Heart left ventricle (tissue), 13 donors: Measurements from ENCODE around the gene PQBP1.

Experiments
- CTCF ChIP-seq, 12 donors: fragments of 200-600 bp; sonication (generic) in 4 of 12; IDR thresholded peaks; one replicate each; pipeline versions ENCODE4 v1.5.0 to v1.8.0; 2018 to 2022; ENCODE audit warnings: antibody characterized with exemption in 12 of 12, mild to moderate bottlenecking in 5 of 12
- POLR2A ChIP-seq, 2 donors: fragments of 450-650 bp; IDR thresholded peaks; one replicate each; pipeline ENCODE4 v1.6.1; 2017; ENCODE audit warnings: antibody characterized with exemption in 2 of 2, mild to moderate bottlenecking in 2 of 2, moderate library complexity in 2 of 2
- donor health status: ischemic (EF 13 %, LVEDD 7.1; RV severe dilation, severe dysfunction).
- donor health status: DM: no; HTN: yes; CAD: no.
- donor health status: DM: no; HTN: no; CAD: no.
- donor health status: ischemic (EF 25% LVEDD 6.9; RV normal size, moderate dysfunction).
- donor health status: ischemic (EF 25% LVEDD 5.7; RV mildly dilated, moderate dysfunction).
- donor health status: ischemic (EF 35%, LVEDD 5.7; RV mildly dilated, moderate dysfunction).
- donor health status: nonischemic (EF 11% LVEDD 7.7; RV severe dilation, severe dysfunction).
- donor health status: DM: yes; HTN: yes; CAD: no.
- donor health status: PGD.
- donor health status: ischemic (EF 29% LVEDD 5.4; RV normal size, mild dysfunction).
- donor health status: nonischemic (EF 23%, LVEDD 6.1; RV moderate dilation, normal function).

DNA sequence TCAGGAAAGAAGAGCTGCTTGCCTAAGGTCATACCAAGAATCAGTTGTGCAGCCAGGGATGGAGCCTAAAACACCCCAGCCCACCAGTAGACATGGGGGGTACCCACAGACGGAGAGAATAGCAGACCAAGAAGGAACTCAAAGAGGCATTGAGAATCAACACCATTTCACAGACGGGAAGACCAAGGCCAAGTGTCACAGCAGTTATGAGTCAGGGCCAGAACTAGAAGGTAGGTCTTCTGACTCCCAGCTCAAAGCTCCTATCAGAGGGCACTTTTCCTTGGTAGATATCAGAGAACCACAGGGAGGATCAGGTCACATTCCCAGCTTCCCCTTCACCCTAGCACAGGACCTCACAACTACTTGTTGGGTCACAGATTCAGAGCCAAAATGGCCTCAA lies 45.2 kb downstream of the PQBP1 start:
- TF ChIP-seq CTCF (IDR thresholded peaks at IDR 0.05) (no peak), POLR2A (IDR thresholded peaks at IDR 0.05) (no peak)
